Ectodermal cell (in vitro differentiated cells): ENCODE results near the gene SMIM27. TPM values are rescaled to one million over a fixed set of nuclear protein-coding genes. Genes with fewer than 3 reads are reported as not detected.
"Not testable (repeated sequence)": the region's sequence is repeated elsewhere in the genome, so short reads cannot be mapped to it uniquely, and the experiment has no call there.

Experiments used
- H3K27ac ChIP-seq: 2 replicates; pipeline ENCODE4 v1.7.0; 2013; ENCODE audit warnings: mild to moderate bottlenecking, low read depth, low read length; ENCODE audit not compliant: insufficient read depth, poor library complexity, severe bottlenecking
- H3K27me3 ChIP-seq: 2 replicates; pipeline ENCODE4 v1.7.0; 2013; ENCODE audit warnings: mild to moderate bottlenecking, low read length; ENCODE audit not compliant: insufficient read depth, control insufficient read depth, poor library complexity, severe bottlenecking
- H3K36me3 ChIP-seq: one replicate; pipeline ENCODE4 v1.7.0; 2013; ENCODE audit warnings: low read length; ENCODE audit not compliant: control insufficient read depth, insufficient read depth
- H3K4me1 ChIP-seq: one replicate; pipeline ENCODE4 v1.7.0; 2013; ENCODE audit warnings: low read length; ENCODE audit not compliant: control insufficient read depth, insufficient read depth
- H3K4me3 ChIP-seq: 2 replicates; pipeline ENCODE4 v1.7.0; 2013; ENCODE audit warnings: low read depth, low read length, control low read depth; ENCODE audit not compliant: insufficient read depth
- H3K9me3 ChIP-seq: 2 replicates; pipeline ENCODE4 v1.7.0; 2013; ENCODE audit warnings: mild to moderate bottlenecking, low read length, moderate library complexity; ENCODE audit not compliant: control insufficient read depth
- WGBS, 2 experiments: methylation state at CpG; one replicate each; pipeline ENCODE4 v1.1.7; 2013; ENCODE audit warnings: missing lambda C conversion rate in 2 of 2; 5-methylcytosine and 5-hydroxymethylcytosine counted together
- polyA plus RNA-seq, 4 experiments: library from polyadenylated mRNA; stranded (reverse); fragments of 50-300 nt; gene quantifications; one replicate each; pipeline ENCODE4 v1.2.3, GENCODE V29; 2013

Gene SMIM27, protein sequence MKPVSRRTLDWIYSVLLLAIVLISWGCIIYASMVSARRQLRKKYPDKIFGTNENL
- 12.1 TPM for polyA plus RNA-seq (2013, experiment 1 of 4)
- 17.6 TPM for polyA plus RNA-seq (2013, experiment 2 of 4)
- polyA plus RNA-seq (2013, experiment 3 of 4), result 32.7 TPM
- polyA plus RNA-seq (2013, experiment 4 of 4), result 25.0 TPM

DNA sequence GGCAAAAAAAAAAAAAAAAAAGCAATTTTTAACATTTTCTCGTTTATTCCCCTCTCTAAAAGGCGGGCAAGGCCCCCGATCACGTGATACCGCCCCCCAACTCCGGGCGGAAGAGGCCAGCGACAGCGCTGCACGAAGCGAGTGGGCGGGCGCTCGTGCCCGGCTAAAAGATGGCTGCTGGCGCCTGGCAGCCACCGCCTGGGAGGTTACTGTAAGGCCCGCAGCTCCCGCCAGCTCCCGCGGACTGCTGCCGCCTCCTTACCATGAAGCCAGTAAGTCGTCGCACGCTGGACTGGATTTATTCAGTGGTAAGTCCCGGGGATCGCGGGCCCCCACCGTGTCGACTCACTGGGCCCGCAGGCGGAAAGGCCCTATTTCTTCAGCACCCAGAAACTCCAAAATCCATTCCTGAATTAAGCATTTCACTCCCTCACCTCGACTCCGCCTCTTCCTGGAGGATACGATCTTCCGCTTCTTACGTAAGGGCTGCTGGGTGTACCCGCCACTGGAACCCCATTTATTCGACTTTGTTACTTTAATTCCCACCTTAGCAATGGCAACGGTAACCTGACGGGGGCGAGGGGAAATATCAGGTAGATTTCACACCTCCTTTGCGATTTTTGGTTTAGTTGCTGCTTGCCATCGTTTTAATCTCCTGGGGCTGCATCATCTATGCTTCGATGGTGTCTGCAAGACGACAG, at the start of gene SMIM27, which contains the start of gene TOPORS:
SMIM27 (plus strand) TSS at position 156 of the 701 bp plus-strand sequence; CDS start at position 264, 108 bp downstream.
TOPORS (minus strand) TSS at position 415 of the 701 bp plus-strand sequence; CDS start at position 265, 150 bp downstream.
- Histone ChIP-seq H3K36me3 (no peaks in the 10 kb centered on the region), H3K27me3 (no peaks in the 10 kb centered on the region), H3K9me3 (no peaks in the 10 kb centered on the region), H3K4me3 (peak within 1 kb of the TSS; percentile 80), H3K4me1 (no peaks in the 10 kb centered on the region), H3K27ac (peak within 1 kb of the TSS; percentile 95)
- WGBS, 2 experiments, result 1% methylated on average over 46 of the region's 46 CpGs

DNA sequence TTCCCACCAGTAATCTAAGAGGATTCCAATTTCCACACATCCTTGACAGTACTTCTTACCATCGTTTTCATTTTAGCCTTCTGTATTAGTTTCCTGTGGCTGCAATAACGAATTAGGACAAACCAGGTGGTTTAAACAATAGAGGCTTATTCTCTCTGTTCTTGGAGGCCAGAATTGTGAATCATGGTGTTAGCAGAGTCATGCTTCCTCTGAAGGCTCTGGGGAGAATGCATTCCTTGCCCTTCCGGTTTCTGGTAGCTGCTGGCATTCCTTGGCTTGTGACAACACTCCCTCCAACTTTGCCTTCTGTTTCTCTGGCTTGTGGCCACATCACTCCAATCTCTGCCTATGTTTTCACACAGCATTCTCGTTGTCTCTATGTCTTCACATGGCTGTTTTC, 49.7 kb upstream of the SMIM27 start:
- Histone ChIP-seq H3K4me1 (no peaks in the 10 kb centered on the region), H3K4me3 (no peak overlapping the region), H3K27ac (no peak overlapping the region), H3K27me3 (no peaks in the 10 kb centered on the region), H3K36me3 (no peaks in the 10 kb centered on the region), H3K9me3 (no peaks in the 10 kb centered on the region)
- 88 to 91% methylated on average over 3 of the region's 4 CpGs for whole genome bisulfite sequencing, 2 experiments

DNA sequence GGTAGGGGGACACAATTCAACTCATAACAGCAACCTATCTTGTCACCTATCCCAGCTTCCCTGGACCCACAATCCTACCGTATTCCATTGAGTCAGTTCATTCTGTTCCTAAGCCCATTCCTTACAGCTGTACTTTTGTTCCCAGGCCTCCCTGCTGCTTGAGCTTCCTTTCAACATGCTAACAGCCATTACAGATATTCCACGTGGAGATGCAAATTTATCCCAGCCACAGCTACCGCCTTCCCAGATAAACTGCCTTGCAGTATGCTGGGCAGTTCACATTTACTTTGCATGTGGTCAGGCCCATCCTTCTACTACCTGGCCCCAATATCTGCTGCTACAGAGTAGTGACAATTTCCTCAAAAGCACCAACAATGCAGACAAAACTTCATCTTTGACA, 49.1 kb upstream of the SMIM27 start:
- Histone ChIP-seq H3K27me3 (no peaks in the 10 kb centered on the region), H3K27ac (no peak overlapping the region), H3K36me3 (no peaks in the 10 kb centered on the region), H3K4me1 (no peaks in the 10 kb centered on the region), H3K9me3 (no peaks in the 10 kb centered on the region), H3K4me3 (no peak overlapping the region)
- 45 to 54% methylated on average over 3 of the region's 3 CpGs for WGBS, 2 experiments

DNA sequence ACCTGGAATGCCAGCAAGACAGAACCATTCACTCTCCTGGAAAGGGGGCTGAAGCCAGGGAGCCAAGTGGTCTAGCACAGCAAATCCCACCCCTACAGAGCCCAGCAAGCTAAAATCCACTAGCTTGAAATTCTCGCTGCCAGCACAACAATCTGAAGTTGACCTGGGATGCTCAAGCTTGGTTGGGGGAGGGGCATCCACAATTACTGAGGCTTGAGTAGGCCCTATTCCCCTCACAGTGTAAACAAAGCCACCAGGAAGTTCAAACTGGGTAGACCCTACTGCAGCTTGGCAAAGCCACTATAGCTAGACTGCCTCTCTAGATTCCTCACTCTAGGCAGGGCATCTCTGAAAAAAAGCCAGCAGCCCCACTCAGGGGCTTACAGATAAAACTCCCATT, 43.4 kb upstream of the SMIM27 start:
- Histone ChIP-seq H3K4me1 (no peaks in the 10 kb centered on the region), H3K27ac (no peak overlapping the region), H3K9me3 (no peaks in the 10 kb centered on the region), H3K27me3 (no peaks in the 10 kb centered on the region), H3K4me3 (no peak overlapping the region), H3K36me3 (no peaks in the 10 kb centered on the region)
- 67 to 91% methylated on average over 1 of the region's 1 CpG for WGBS, 2 experiments

DNA sequence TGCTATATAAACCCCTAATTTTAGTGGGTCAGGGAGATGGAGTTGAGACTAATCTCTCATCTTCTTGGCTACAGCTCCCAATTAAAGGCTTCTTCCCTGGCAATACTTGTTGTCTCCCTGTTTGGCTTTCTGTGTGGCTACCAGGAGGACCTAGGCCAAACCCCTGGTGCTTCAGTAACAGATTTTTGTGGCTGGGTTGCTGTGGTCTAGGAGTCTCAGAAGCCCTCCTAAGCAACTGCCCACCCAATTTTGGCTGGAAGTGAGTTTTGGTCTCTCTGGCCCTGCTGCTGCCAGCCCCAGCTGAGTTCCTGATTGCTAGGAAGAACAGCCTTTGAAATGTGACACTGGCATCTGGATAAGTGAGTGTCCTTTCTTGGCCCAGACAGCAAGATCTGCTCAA, 35.9 kb upstream of the SMIM27 start:
- no peak overlapping the region for H3K27ac ChIP-seq
- no peaks in the 10 kb centered on the region for H3K27me3 ChIP-seq
- H3K4me3 ChIP-seq, result no peak overlapping the region
- H3K36me3 ChIP-seq, result no peaks in the 10 kb centered on the region
- no peaks in the 10 kb centered on the region for H3K4me1 ChIP-seq
- H3K9me3 ChIP-seq, result peaks cover 12% of the 10 kb centered on the region

DNA sequence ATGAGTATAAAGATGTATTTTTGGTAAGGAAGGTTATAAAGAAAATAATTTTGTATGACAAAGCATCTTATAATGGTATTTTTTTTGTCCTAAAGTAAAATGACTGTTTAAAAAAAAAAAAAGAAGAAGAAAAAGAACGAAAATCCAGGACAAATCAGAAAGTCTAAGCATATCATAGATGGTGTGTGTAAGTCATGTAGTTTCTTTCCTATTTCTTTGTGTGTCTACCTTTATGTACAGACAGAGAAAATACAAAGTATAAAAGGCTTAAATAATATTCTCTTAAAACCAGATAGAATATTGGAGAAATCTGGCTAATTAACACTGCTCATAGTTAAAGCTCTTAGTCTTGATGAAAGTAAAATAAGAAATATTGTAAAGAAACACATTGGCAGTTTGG, 33.9 kb upstream of the SMIM27 start:
- peaks cover 14% of the 10 kb centered on the region for H3K9me3 ChIP-seq
- no peak overlapping the region for H3K27ac ChIP-seq
- no peaks in the 10 kb centered on the region for H3K27me3 ChIP-seq
- H3K36me3 ChIP-seq, result no peaks in the 10 kb centered on the region
- H3K4me1 ChIP-seq, result no peaks in the 10 kb centered on the region
- no peak overlapping the region for H3K4me3 ChIP-seq
- 80 to 91% methylated on average over 1 of the region's 1 CpG for WGBS, 2 experiments

DNA sequence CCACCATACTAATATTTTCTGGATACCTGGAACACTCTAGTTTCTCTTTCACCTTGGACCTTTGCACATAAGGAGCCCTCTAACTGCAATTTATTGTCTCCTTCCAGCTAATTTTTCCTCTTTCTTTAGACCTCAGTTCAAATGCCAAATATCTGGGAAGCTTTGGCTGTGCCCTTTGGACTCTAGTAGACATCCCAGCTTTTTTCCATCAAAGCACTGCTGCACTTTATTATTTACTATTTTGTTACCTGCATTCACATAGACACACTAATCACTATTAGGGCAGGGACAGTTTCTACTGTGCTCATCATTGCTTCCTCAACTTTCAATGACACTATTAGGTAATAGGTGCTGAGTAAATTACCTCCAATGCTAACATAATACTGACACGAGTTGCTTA, 28.2 kb upstream of the SMIM27 start:
- 57% methylated on average over 1 of the region's 1 CpG; no CpG with 5 or more reads in 1 of the 2 experiments for WGBS, 2 experiments
- no peaks in the 10 kb centered on the region for H3K4me1 ChIP-seq
- H3K27me3 ChIP-seq, result no peaks in the 10 kb centered on the region
- H3K27ac ChIP-seq, result no peak overlapping the region
- H3K4me3 ChIP-seq, result no peak overlapping the region
- no peaks in the 10 kb centered on the region for H3K36me3 ChIP-seq
- peaks cover 4% of the 10 kb centered on the region for H3K9me3 ChIP-seq

DNA sequence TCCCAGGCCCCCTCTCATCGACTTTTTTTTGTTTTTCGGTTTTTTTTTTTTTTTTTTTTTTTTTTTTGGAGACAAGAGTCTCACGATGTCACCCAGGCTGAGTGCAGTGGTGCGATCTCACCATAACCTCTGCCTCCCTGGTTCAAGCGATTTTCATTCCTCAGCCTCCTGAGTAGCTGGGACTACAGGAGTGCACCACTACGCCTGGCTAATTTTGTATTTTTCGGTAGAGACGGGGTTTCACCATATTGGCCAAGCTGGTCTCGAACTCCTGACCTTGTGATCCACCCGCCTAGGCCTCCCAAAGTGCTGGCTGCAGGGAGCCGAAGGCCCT, 27.6 kb upstream of the SMIM27 start:
- not testable (repeated sequence) for H3K4me3 ChIP-seq, H3K27me3 ChIP-seq, H3K27ac ChIP-seq, H3K9me3 ChIP-seq, H3K4me1 ChIP-seq, H3K36me3 ChIP-seq
- 93 to 96% methylated on average over 11 of the region's 11 CpGs for WGBS, 2 experiments

DNA sequence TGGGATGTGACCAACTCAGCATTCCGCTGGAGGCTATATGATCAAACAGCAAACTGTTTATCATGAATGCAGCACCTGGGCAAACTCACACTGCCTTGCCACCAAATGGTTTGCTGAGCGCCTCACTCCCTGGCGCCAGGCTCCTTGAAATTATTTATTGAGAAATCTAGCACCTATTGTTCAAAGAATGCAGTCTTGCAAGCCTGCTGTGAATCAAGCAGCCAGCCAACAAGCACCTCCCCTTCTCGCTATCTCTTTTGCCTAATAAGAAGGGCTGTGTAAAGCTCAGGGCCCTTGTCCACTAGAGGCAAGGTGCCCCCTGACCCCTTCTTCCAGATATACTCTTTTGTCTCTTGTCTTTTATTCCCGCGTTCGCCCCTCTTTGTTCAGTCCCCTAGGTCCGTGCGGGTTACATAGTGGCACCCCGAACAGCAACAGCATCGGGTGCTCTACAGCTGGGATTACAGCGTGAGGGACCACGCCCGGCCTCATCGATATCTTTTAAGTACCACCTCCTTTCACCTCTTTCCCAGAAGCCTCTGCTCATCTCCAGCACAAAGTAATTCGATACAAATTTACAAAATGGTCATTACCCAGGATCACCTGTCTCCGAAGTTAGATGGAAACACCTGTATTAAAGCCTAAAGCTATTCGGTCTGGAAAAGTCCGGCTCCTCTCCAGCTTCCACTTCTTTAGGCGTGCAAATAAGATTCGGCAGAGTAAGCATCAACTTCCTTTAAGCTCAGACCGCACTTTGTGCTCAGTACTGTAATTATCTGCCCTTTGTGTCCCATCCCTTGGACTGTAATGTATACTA, 27.0 kb upstream of the SMIM27 start:
- H3K9me3 ChIP-seq, result peaks cover 3% of the 10 kb centered on the region
- no peak overlapping the region for H3K27ac ChIP-seq
- H3K4me1 ChIP-seq, result no peaks in the 10 kb centered on the region
- H3K36me3 ChIP-seq, result no peaks in the 10 kb centered on the region
- WGBS, 2 experiments, result 90% methylated on average over 22 of the region's 22 CpGs
- no peaks in the 10 kb centered on the region for H3K27me3 ChIP-seq
- no peak overlapping the region for H3K4me3 ChIP-seq

DNA sequence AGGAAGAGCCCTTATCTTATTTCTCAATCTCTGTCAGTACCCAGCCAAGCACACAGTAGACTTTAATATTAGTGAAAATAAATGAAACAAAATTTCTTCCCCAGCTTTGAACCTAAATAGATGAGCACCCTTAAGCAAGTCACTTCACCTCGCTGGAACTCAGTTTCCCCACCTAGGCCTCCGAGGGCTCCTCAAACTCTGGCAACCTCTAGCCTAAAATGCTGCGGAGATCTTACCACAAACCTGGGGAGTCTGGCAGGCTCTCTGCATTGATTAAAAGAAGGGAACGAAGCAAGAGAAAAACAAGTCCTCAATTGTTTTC, 26.5 kb upstream of the SMIM27 start:
- H3K4me3 ChIP-seq, result peak overlapping the region; percentile 53
- no peaks in the 10 kb centered on the region for H3K36me3 ChIP-seq
- no peaks in the 10 kb centered on the region for H3K27me3 ChIP-seq
- H3K9me3 ChIP-seq, result peaks cover 3% of the 10 kb centered on the region
- WGBS, 2 experiments, result 26 to 31% methylated on average over 4 of the region's 4 CpGs
- H3K27ac ChIP-seq, result no peak overlapping the region
- H3K4me1 ChIP-seq, result no peaks in the 10 kb centered on the region
